HepG2 (cell line): Measurements from ENCODE around the gene TBX6. TPM values are rescaled to one million over a fixed set of nuclear protein-coding genes. Genes with fewer than 3 reads are reported as not detected.

Experiments used
- CHD2 ChIP-seq: IDR thresholded peaks from 2 replicates; pipeline ENCODE4 v1.6.1; 2011; ENCODE audit warnings: low read depth, low read length, improper control_type of control experiment
- EHMT2 ChIP-seq: fragments of 200-600 bp; sonication (generic); IDR thresholded peaks from 2 replicates; pipeline ENCODE4 v1.7.0; 2017; ENCODE audit warnings: antibody characterized with exemption, low read depth, low read length, borderline replicate concordance
- FLYWCH1 ChIP-seq: sonication (generic); formaldehyde crosslinking; IDR thresholded peaks from 2 replicates; pipeline ENCODE4 v1.8.1; 2023; ENCODE audit warnings: mild to moderate bottlenecking, missing genetic modification reagents
- FOXO4 ChIP-seq: sonication (generic); formaldehyde crosslinking; conservative IDR thresholded peaks from 2 replicates; pipeline ENCODE4 v1.8.1; 2023; ENCODE audit warnings: missing genetic modification reagents
- GATA4 ChIP-seq: sonication (generic); IDR thresholded peaks from 2 replicates; pipeline ENCODE4 v1.6.1; 2016; ENCODE audit warnings: antibody characterized with exemption, low read depth, borderline replicate concordance
- HBP1 ChIP-seq: IDR thresholded peaks from 2 replicates; pipeline ENCODE4 v1.6.1; 2016; ENCODE audit warnings: low read depth, control low read depth
- MIER3 ChIP-seq: IDR thresholded peaks from 2 replicates; pipeline ENCODE4 v1.6.1; 2016; ENCODE audit warnings: missing compliant biosample characterization, borderline replicate concordance
- MTA3 ChIP-seq: sonication (generic); formaldehyde crosslinking; IDR thresholded peaks from 2 replicates; pipeline ENCODE4 v1.4.0; 2020; ENCODE audit warnings: missing genetic modification reagents
- PHF8 ChIP-seq: sonication (generic); formaldehyde crosslinking; IDR thresholded peaks from 2 replicates; pipeline ENCODE4 v1.5.0; 2020; ENCODE audit warnings: missing genetic modification reagents
- POLR2G ChIP-seq: fragments of 200-400 bp; formaldehyde crosslinking; IDR thresholded peaks from 2 replicates; pipeline ENCODE4 v1.6.1; 2018; ENCODE audit warnings: mild to moderate bottlenecking, low read depth, low read length, moderate library complexity
- RNF2 ChIP-seq: fragments of 450-650 bp; conservative IDR thresholded peaks from 2 replicates; pipeline ENCODE4 v1.6.1; 2016; ENCODE audit warnings: low read depth
- SMARCC2 ChIP-seq: fragments of 450-650 bp; IDR thresholded peaks from 2 replicates; pipeline ENCODE4 v1.6.1; 2017; ENCODE audit warnings: antibody characterized with exemption, mild to moderate bottlenecking
- STAT5B ChIP-seq: sonication (generic); formaldehyde crosslinking; IDR thresholded peaks from 2 replicates; pipeline ENCODE4 v1.4.0; 2020; ENCODE audit warnings: missing genetic modification reagents
- TCF7 ChIP-seq: sonication (generic); IDR thresholded peaks from 2 replicates; pipeline ENCODE4 v1.6.1; 2016; ENCODE audit warnings: antibody characterized with exemption, low read depth
- U2AF1 ChIP-seq: fragments of 200-400 bp; formaldehyde crosslinking; optimal IDR thresholded peaks from 2 replicates; pipeline ENCODE3; 2017; ENCODE audit warnings: mild to moderate bottlenecking, low read depth, low read length
- XBP1 ChIP-seq: sonication (generic); formaldehyde crosslinking; IDR thresholded peaks from 2 replicates; pipeline ENCODE4 v1.5.0; 2020; ENCODE audit warnings: missing genetic modification reagents
- ZBTB1 ChIP-seq: sonication (generic); formaldehyde crosslinking; IDR thresholded peaks from 2 replicates; pipeline ENCODE4 v1.4.0; 2020; ENCODE audit warnings: missing genetic modification reagents, borderline replicate concordance
- ZFAT ChIP-seq: sonication (generic); formaldehyde crosslinking; conservative IDR thresholded peaks from 2 replicates; pipeline ENCODE4 v1.8.1; 2023; ENCODE audit warnings: missing genetic modification reagents, inconsistent platforms
- ZFP36L2 ChIP-seq: sonication (generic); formaldehyde crosslinking; IDR thresholded peaks from 2 replicates; pipeline ENCODE4 v1.4.0; 2020; ENCODE audit warnings: missing genetic modification reagents
- ZNF17 ChIP-seq: sonication (generic); formaldehyde crosslinking; IDR thresholded peaks from 2 replicates; pipeline ENCODE4 v1.5.0; 2020; ENCODE audit warnings: mild to moderate bottlenecking, missing genetic modification reagents
- ZNF564 ChIP-seq: sonication (generic); formaldehyde crosslinking; IDR thresholded peaks from 2 replicates; pipeline ENCODE4 v1.8.1; 2023; ENCODE audit warnings: mild to moderate bottlenecking, missing genetic modification reagents
- ZNF7 ChIP-seq: IDR thresholded peaks from 2 replicates; pipeline ENCODE4 v1.6.1; 2016; ENCODE audit warnings: missing biosample characterization, missing genetic modification reagents
- ZNF788 ChIP-seq: sonication (generic); formaldehyde crosslinking; IDR thresholded peaks from 2 replicates; pipeline ENCODE4 v1.5.0; 2020; ENCODE audit warnings: mild to moderate bottlenecking, missing genetic modification reagents, borderline replicate concordance
- polyA plus RNA-seq, 8 experiments: library from polyadenylated mRNA; depleted of rRNA in 3 of 8; stranded (reverse) in 7 of 8; unstranded in 1 of 8; fragments of >200 nt; fragmentation: Illumina TruSeq in 4 of 8; extraction: Trizol in 4 of 8; gene quantifications; 2 replicates each; pipeline versions ENCODE4 v1.2.1 to v1.2.3, GENCODE V29; 2011 to 2016; ENCODE audit warnings: low read depth in 4 of 8, missing spikeins in 1 of 8, mixed read lengths in 1 of 8; ENCODE audit not compliant: insufficient read depth in 1 of 8
- total RNA-seq, 5 experiments: library from RNA; depleted of rRNA; stranded (reverse); fragments of >200 nt; fragmentation: Illumina TruSeq; extraction: Trizol; gene quantifications; 2 replicates each; pipeline ENCODE4 v1.2.3, GENCODE V29; 2016; ENCODE audit warnings: low read depth in 1 of 5
- TF ChIP-seq, protein P1 (sequence below): sonication (generic); formaldehyde crosslinking; IDR thresholded peaks from 2 replicates; pipeline ENCODE4 v1.4.0; 2020; ENCODE audit warnings: mild to moderate bottlenecking, missing genetic modification reagents
- TF ChIP-seq, protein P2 (sequence below): sonication (generic); formaldehyde crosslinking; IDR thresholded peaks from 2 replicates; pipeline ENCODE4 v1.8.0; 2023; ENCODE audit warnings: mild to moderate bottlenecking, missing genetic modification reagents
- TF ChIP-seq, protein P3 (sequence below): sonication (generic); formaldehyde crosslinking; IDR thresholded peaks from 2 replicates; pipeline ENCODE4 v1.4.0; 2020; ENCODE audit warnings: low read depth, mild to moderate bottlenecking, missing genetic modification reagents

TBX6 gene
- total and polyA plus RNA-seq, 2 of the 13 experiments (the other 11 are each of a cell fraction or from before 2014, with no cell fraction given) = 0.24 to 0.42 TPM

GRCh38 chr16:30063893-30064728, 27.6 kb downstream of the TBX6 start (continued):
- no peak for TF ChIP-seq EHMT2
- TF ChIP-seq, protein P1, sequence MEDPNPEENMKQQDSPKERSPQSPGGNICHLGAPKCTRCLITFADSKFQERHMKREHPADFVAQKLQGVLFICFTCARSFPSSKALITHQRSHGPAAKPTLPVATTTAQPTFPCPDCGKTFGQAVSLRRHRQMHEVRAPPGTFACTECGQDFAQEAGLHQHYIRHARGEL = no peak
- no peak for TF ChIP-seq XBP1 (CRISPR knock-in tag)
- TF ChIP-seq MTA3 = no peak
- TF ChIP-seq FLYWCH1 (CRISPR knock-in tag) = no peak
- TF ChIP-seq CHD2 = no peak
- no peak; the same call in 1 of the 2 replicates for TF ChIP-seq ZNF788 (CRISPR knock-in tag)
- TF ChIP-seq POLR2G = peak; percentile 97
- TF ChIP-seq HBP1 (CRISPR knock-in tag) = 0 out of 2 replicates have a peak, but pooled peaks have one; percentile 24
- TF ChIP-seq U2AF1 = no peak
- no peak; the same call in 1 of the 2 replicates for TF ChIP-seq STAT5B (CRISPR knock-in tag)
- no peak for TF ChIP-seq FOXO4 (CRISPR knock-in tag)
- TF ChIP-seq, protein P2, sequence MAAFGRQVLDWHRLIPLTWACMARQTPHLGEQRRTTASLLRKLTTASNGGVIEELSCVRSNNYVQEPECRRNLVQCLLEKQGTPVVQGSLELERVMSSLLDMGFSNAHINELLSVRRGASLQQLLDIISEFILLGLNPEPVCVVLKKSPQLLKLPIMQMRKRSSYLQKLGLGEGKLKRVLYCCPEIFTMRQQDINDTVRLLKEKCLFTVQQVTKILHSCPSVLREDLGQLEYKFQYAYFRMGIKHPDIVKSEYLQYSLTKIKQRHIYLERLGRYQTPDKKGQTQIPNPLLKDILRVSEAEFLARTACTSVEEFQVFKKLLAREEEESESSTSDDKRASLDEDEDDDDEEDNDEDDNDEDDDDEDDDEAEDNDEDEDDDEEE (CRISPR knock-in tag) = peak; percentile 79; the same call in 1 of the 2 replicates
- TF ChIP-seq MIER3 (CRISPR knock-in tag) = peak; percentile 85; the same call in 1 of the 2 replicates
- no peak for TF ChIP-seq ZNF17 (CRISPR knock-in tag)
- TF ChIP-seq SMARCC2 = no peak
- 0 out of 2 replicates have a peak, but pooled peaks have one; percentile 32 for TF ChIP-seq TCF7
- TF ChIP-seq ZFP36L2 (CRISPR knock-in tag) = no peak
- TF ChIP-seq RNF2 = no peak
- peak; percentile 83 for TF ChIP-seq ZNF564 (CRISPR knock-in tag)
- no peak for TF ChIP-seq ZFAT (CRISPR knock-in tag)
- TF ChIP-seq PHF8 (CRISPR knock-in tag) = peak; percentile 67
- TF ChIP-seq, protein P3, sequence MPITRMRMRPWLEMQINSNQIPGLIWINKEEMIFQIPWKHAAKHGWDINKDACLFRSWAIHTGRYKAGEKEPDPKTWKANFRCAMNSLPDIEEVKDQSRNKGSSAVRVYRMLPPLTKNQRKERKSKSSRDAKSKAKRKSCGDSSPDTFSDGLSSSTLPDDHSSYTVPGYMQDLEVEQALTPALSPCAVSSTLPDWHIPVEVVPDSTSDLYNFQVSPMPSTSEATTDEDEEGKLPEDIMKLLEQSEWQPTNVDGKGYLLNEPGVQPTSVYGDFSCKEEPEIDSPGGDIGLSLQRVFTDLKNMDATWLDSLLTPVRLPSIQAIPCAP = no peak
- no peak for TF ChIP-seq ZNF7 (CRISPR knock-in tag)
- no peak for TF ChIP-seq ZBTB1
- TF ChIP-seq GATA4 = peak; percentile 41; the same call in 1 of the 2 replicates
